ENCODE measurements around the gene ARMC8.

The ARMC8 gene

DNA sequence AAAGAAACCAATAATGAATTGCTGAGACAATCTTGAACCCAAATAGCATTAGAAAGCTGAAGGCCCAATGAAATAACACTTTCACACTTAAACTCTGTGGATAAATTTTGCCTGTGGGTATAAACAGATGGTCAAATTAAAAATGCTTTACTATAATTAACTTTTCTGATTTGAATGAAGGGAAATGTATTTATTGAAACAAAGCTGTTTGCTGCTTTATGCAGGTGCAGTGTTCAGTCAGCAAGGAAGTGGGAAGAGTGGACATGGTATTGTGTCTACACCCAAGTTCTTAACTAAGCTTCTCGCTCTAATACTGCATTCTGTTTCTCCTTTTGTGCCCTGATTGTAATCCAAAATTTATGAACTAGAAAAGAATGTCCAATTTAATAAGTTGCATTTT, 110.8 kb downstream of the ARMC8 start:
- in situ Hi-C loops (cut with MboI; ENCODE audit: low sequenced_read_pairs): no loop called here

DNA sequence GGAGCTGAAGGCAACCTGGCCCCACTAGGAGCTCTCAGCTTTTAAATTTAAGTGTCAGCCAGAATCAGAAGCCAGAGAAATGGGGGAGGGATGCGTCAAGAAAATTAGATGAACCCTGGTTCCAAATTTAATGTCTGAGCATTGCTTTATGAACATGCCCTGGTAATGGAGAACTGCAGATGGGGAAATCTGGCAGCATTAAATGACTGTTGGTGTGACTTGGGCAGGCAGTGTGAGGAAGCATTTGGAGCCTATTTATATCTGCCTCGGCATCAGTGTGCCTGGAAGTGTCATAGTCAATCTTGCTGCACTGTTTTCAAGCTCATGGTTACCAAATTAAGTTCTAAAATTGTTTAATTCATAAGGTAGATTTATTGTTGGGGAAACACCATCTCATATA, 113.5 kb downstream of the ARMC8 start:
- in situ Hi-C loops (cut with MboI; ENCODE audit: low sequenced_read_pairs): no loop called here

DNA sequence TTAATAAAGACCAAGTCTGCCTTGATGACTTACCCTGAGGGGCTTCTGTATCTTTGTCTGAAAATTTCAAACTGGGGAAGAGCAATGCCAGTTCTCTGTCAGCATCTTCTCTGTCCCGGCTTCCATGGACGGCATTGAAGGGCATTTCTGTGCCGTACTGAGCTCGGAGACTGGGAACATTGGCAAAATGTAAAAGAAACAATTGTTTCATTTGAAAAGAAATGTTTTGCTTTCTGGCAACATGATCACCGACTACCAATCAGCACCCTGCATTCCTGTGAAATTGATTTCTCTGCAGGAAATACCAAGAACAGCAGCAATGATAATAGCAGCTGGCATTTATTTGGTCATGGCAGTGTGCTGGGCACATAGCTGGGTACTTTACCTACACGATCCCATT, 116.4 kb downstream of the ARMC8 start:
- in situ Hi-C loops (cut with MboI; ENCODE audit: low sequenced_read_pairs): no loop called here

DNA sequence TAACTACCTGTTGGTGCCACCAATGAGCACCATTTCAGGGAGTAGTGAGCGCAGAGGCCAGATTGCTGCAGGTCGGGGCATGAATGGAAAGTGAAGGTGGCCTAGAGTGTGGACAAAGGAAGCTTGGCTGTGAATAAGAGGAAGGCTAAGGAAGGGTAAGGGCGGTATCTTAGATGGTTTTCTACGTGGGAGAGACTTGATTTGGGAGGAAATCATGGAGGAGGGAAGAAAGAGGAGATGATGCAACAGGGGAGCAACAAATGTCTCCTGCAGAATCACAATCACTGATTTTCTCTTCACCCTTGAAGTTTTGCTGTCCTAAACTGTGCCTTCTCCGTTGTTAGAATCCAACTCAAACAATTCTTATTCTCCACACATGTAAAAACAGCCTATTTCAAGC, 120.8 kb downstream of the ARMC8 start:
- in situ Hi-C loops (cut with MboI; ENCODE audit: low sequenced_read_pairs): no loop called here

DNA sequence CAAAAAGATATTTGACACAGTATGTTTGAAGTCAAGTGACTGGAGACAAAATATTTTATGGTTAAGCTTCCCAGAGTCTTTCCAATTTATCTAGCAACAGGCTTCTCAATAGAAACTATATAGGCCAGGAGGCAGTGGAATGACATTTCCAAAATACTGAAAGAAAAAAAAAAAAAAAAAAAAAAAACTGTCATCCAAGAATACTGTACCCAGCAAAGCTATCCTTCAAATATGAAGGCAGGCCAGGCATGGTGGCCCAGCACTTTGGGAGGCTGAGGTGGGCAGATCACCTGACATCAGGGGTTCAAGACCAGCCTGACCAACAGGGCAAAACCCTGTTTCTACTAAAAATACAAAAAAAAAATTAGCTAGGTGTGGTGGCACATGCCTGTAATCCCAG, 121.7 kb downstream of the ARMC8 start:
- in situ Hi-C loops (cut with MboI; ENCODE audit: low sequenced_read_pairs): no loop called here

DNA sequence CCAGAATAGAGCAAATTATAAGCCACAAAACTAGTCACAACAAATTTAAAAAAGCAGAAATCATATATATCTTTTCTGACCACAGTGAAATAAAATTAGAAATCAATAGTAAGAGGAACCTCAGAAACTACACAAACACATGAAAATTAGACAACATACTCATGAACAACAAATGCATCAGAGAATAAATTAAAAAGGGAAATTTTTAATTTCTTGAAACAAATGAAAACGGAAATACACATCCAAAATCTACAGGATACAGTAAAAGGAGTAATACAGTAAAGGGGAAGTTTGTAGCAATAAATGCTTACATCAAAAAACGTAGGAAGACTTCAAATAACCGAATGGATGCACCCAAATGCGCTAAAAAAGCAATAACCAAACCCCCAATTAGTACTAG, 123.4 kb downstream of the ARMC8 start:
- in situ Hi-C loops (cut with MboI; ENCODE audit: low sequenced_read_pairs): no loop called here

DNA sequence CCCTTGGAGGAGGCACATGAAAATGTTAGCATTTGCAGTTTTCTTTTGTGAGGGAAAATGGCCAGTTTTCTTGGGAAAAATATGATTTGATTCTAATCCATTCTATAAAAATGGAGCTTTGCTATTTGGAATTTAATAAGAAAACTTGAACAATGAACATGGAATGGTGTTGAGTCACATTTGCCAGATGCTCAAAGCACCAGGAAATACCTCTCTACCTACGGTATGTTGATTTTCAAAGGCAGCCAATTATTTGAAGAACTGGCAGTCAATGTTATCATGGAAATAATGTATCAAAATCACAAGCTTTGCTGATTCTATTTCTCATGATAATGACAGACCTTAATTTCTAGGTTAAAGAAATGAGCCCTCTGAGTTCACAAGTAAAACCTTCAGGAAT, 127.7 kb downstream of the ARMC8 start:
- in situ Hi-C loops (cut with MboI; ENCODE audit: low sequenced_read_pairs): no loop called here

DNA sequence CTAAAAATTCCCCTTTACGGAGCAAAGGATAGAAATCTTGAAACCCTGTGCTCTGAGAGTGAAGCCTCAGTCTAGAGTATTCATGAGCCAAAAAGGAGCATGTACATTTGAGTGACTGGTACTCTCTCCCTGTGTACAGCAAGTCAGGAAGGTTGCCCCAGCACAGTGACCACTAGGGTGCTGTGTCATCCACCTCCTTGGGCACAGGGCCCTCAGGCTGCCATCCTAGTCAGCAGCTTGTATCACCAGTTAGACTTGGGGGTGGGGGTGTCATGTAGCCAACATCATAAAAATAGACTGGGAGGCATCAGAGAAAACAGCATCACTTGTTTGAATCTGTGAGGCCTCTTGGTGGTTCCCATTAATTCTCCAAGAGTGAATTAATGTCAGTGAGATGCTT, 130.6 kb downstream of the ARMC8 start:
- in situ Hi-C loops (cut with MboI; ENCODE audit: low sequenced_read_pairs): no loop called here

DNA sequence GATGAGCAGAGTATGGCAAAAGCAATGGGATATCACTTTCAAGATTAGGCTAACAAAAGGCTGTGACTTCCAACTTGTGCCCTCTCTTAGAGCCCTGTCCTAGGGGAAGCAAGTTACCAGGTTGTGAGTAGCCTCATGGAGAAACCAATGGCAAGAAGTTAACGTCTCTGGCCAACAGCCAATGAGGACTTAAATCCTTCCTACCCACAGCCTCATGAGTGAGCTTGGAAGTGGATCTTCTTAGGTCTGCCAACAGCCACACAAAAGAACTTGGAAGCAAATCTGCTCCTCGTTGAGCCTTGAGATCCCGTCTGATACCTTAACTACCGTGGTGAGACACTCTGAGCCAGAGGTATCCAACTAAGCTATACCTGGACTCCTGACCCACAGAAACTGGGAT, 136.9 kb downstream of the ARMC8 start:
- in situ Hi-C loops (cut with MboI; ENCODE audit: low sequenced_read_pairs): no loop called here

DNA sequence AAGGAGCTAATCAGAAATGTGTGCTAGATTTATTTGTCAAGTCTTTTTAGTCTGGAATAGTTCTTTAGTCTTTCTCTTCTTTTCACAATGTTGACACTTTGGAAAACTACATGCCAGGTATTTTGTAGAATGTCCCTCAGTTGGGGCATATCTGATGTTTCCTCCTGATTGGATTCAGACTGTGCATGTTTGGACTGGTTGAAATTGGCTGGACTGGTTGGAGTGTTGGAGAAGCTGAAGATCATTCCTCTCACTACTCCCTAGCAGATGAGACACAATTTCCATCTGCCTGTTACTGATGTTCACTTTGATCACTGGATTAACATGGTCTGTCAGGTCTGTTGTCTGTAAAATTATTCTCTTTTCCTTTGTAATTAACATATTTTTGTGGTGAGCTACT, 138.9 kb downstream of the ARMC8 start:
- in situ Hi-C loops (cut with MboI; ENCODE audit: low sequenced_read_pairs): no loop called here

DNA sequence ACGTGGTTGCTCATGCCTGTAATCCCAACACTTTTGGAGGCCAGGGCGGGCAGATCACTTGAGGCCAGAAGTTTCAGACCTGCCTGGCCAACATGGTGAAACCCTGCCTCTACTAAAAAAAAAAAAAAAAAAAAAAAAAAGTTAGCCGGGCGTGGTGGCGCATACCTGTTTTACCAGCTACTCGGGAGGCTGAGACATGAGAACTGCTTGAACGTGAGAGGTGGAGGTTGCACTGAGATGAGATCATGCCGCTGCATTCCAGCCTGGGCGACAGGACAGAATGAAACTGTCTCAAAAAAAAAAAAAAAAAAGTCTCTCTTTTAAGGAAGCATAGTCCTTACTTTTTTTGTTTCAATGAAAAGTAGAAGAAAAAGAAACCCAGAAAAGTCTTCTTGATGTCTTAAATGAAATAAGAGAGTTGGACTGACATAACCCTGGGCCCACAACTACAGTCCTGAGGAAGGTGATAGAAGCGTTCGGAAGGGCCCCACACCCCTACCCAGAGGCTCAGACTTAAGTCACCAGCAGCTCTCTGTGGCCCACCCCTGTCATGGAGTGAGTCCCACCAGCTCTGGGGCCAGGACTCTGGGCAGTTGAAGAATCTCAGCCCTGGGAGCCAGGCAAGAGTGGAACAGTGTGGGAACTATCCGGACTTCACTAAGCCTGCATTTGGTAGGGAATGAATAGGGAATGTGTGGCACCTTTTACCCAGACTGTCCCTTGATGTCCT, 139.9 kb downstream of the ARMC8 start:
- in situ Hi-C loops (cut with MboI; ENCODE audit: low sequenced_read_pairs): no loop called here

DNA sequence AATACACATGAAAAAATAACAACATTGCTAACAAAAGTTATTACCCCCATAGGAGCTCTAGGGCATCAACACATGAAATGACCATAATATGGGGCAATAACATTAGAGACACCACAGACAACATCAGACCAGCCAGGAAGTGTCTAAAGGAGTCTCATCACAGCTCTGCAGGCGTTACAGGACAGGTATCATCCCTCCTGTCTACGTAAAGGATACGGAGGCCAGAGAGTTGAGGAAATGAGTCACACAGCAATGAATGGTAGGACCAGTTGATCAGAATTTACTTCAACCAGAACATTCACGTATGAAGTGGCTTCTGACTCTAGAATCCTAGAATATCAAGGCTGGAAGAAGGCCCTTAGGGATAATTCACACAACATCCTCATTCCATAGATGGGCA, 140.7 kb downstream of the ARMC8 start:
- in situ Hi-C loops (cut with MboI; ENCODE audit: low sequenced_read_pairs): no loop called here

DNA sequence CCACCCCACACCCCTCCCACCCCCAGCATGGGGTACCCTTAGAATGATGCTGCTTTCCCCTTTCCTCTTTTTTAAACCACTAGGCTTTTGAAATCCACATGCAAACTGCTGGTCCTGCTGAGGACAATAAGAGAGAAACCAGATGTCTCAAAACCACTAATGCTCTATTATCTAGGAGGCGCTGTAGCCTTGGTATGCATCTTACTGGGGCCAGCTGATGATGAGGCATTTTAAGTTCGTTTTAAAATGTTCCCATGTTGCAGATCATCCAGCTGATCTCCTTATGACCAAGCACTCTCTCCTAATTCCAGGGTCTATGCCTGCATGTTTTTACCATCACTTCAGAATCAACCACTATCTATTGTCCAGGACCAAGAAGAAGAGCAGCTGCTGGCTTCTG, 141.2 kb downstream of the ARMC8 start:
- in situ Hi-C loops (cut with MboI; ENCODE audit: low sequenced_read_pairs): no loop called here

DNA sequence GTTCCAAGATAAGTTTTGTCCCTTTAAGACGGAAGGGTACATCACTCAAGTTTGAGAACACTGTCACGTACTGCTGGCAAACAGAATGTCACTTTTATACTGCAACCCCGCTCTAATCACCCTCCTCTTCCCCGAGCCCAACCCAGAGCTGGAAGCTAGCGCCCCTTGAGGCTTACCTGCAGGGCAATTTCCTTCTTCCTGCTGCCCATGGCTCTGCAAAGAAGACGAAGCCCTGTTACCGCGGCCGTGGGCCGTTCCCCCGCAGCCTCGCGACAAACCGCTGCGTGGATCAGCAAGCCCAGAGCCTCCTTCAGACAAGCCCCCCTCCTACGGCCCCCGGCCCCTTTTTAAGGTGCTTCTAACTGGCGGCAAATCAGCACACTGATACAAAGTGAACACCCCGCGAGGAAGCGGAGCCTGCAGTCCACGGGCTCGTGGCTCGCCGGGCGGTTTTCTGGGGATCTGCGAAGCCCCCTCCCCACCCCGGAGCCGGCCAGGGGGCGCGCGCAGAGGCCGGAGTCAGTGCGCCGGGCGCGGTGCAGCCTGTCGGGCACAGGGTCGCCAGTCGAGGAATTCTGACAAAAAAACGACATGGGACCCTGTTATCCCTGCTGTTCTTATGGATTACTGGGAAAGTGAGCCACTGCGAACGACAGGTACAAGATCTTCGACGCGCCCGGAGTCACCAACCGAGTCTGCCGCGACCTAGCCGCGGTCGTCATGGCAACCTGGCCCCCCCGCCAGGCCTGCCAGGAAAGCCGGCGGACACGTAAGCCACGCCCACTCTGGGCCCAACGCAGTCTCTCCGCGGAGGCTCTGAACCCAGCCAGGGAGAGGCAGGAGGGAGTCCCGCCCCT, 142.3 kb downstream of the ARMC8 start, which contains the start of gene NME9:
Gene NME9 (minus strand): TSS at position 725 of the 857 bp plus-strand sequence. CDS start 516 bp downstream, at position 209.
- in situ Hi-C loops (cut with MboI; ENCODE audit: low sequenced_read_pairs): no loop called here

DNA sequence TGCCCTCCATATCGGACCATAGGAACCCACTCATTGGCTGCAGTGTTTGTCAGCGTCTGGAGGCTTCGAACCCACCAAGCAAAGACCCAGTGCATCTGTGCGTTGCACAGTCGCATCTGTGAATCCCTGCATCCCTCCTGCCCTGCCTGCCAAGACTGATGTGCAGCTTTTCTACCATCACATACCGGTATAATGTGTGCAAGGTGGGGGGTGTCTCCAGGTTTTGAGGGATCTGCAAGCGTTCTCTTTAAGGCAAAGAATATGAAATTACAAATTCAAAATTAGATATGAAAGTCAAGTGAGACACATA, 142.8 kb downstream of the ARMC8 start:
- in situ Hi-C loops (cut with MboI; ENCODE audit: low sequenced_read_pairs): no loop called here

DNA sequence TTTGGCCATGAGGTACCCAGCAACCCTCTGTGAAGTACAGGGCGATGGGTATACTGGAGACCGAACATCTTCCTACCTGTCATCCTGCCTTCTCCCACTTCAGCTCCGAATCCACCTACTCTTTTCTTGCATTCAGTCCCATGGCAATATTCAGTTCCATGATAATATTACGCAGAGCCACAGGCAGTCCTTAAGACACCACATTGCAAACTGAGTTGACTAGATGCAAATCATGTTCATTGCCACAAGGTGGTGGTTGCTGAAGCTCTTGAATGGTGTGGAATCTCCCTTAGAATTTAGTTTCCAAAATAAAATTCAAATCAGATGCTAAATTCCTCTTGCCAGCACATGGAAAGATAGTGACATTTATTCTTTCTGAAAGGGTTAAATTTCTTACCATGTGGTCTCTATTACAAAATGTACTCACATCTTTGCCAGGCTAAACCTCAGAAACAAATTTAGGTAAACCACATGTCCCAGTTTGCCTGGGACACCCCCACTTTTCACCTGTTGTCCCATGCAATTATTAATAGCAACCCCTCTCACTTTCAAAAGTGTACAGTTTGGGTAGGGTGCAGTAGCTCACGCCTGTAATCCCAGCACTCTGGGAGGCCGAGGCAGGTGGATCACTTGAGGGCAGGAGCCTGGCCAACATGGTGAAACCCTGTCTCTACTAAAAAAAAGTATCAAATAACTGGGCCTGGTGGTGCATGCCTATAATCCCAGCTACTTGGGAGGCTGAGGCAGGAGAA, 144.2 kb downstream of the ARMC8 start:
- in situ Hi-C loops (cut with MboI; ENCODE audit: low sequenced_read_pairs): no loop called here

DNA sequence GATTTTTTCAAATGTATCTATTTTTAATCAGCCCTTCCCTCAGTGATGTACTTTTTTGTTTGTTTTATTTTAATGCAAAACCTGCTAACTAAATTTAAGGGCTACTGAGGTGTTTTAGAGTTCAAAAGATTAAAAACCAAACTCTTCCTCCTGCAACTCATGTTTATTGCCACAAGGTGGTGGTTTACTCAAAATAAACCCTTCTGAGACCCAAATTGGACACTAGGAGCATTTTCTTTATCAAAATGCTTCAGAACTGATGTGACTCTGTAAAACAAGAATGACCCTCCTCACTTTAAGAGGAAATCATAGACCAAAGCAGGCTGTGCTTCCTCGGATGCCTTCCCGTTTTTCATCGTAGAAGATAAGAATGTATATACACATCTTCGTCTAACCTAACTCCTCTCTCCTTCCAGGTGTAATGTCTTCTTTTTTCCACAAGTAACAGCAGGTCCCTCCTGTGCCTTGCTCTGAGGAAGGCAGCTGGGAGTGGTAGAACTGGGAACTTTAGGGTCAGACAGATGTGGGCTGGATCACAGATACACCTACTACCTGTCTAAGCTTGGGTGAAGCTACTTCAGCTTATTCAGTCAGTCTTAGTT, 145.5 kb downstream of the ARMC8 start:
- in situ Hi-C loops (cut with MboI; ENCODE audit: low sequenced_read_pairs): no loop called here

DNA sequence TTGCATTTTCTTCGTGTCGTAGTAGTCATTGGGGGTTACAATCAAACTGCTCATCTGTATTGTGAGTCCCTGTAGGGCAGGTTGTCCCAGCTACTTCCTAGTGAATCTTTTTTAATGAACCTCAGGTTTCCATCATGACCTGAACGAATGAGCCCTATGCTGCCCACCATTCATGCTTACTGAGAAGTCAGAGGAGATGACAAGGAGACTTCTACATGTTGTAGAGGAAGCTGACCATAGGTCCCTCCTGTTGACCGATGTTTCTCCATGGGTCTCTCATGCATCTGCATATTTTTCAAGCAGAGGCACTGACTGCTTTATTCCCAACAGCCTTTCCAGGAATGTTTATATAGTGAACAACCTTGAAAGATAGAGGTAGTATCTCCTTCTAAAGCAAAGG, 147.5 kb downstream of the ARMC8 start:
- in situ Hi-C loops (cut with MboI; ENCODE audit: low sequenced_read_pairs): no loop called here

DNA sequence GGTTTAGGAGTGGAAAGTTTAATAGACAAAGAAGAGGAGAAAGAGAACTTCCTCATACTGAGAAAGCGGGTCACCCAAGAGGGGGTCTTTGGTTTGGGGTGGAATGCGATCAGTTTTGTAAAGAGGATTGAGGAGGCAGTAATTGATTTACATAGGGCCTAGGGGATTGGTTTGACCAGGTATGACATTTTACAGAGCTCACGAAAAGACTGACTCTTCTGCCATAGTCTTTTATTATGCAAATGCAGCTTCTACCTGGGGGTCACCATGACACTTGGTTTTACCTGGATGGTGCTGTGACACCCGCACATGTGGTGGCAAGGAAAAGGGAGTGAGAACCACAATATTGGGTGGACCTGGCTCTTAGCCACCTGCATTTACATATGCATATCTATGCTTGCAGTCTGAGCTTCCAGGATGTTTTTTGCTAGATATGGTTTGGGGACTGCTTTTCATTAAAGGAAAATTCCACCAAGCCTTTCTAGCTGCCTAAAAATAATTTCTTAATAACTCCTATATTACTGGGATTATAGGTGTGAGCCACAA, 149.4 kb downstream of the ARMC8 start:
- in situ Hi-C loops (cut with MboI; ENCODE audit: low sequenced_read_pairs): no loop called here

DNA sequence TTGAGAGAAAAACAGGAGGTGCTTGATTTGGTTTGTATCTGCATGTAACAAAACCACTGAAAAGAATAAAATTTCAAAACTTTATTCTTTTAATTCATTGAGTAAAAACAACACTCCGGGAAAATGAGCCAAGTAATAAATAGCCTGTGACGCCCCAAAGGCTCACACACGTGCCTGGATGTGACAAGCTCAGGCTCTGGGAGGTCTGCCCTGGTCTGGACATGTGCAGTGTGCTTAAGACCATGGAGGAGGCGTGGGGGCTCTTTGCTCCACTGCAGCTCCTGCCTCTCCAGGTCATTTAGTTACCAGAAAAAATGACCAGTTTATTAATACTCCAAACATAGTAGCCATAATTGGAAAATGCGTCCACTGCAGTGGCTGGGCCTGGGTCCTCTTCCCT, 151.1 kb downstream of the ARMC8 start:
- in situ Hi-C loops (cut with MboI; ENCODE audit: low sequenced_read_pairs): no loop called here

DNA sequence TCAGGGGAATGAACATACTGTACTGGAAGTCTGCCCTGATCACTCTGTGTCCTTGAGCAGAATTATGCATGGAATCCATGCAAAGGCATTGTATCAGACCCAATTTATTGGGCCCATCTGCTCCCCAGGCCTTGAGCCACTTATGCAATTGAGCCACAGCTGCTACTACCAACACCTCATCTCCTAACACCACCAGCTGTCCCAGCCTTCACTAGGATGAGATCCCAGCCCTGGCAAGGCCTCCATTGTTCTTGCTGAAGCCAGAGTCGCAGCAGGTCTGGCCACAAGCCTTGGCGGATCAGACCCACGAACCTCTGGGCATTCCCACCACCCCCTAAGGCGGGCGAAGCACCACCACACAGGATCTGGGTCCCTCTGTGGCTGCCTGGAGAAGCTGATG, 151.7 kb downstream of the ARMC8 start:
- in situ Hi-C loops (cut with MboI; ENCODE audit: low sequenced_read_pairs): no loop called here

All from hTERT RPE-1 (cell line).